Activated CD4-positive, alpha-beta T cell treated with anti-CD3 and anti-CD28 coated beads, Interleukin-2, amount 10 ng/mL, durations not matched to agents 24 days and 14 days (primary cell): ENCODE measurements around the gene GMDS. TPM values are rescaled to one million over a fixed set of nuclear protein-coding genes. Genes with fewer than 3 reads are reported as not detected.

Experiments
- DNase-seq: peaks from one replicate; pipeline ENCODE4 v3.0.0; 2022
- H3K27ac Mint-ChIP-seq: one replicate; pipeline ENCODE4 v1.8.0; 2022; ENCODE audit warnings: mild to moderate bottlenecking, mixed read lengths
- H3K27me3 Mint-ChIP-seq: one replicate; pipeline ENCODE4 v1.8.0; 2022; ENCODE audit warnings: mixed read lengths
- H3K36me3 Mint-ChIP-seq: one replicate; pipeline ENCODE4 v1.8.0; 2022; ENCODE audit warnings: low read depth, mild to moderate bottlenecking, mixed read lengths
- H3K4me1 Mint-ChIP-seq: one replicate; pipeline ENCODE4 v1.8.0; 2021; ENCODE audit warnings: mixed read lengths
- H3K4me3 Mint-ChIP-seq: one replicate; pipeline ENCODE4 v1.8.0; 2022; ENCODE audit warnings: mild to moderate bottlenecking, moderate library complexity, mixed read lengths
- H3K9me3 Mint-ChIP-seq: one replicate; pipeline ENCODE4 v1.8.0; 2021; ENCODE audit warnings: mixed read lengths
- intact Hi-C: fragments of 100-400 bp; cut with micrococcal nuclease; formaldehyde crosslinking; loops from one replicate; pipeline ENCODE4 v1.15.1; 2023
- total RNA-seq: library from RNA; stranded (reverse); gene quantifications from 2 replicates; pipeline ENCODE4 v1.2.3, GENCODE V29; 2022

Gene GMDS
- total RNA-seq, 1 donor from 2014 or later: 47.4 TPM

GRCh38 chr6:2257363-2257762, 12.0 kb upstream of the GMDS start:
- Mint-ChIP-seq H3K9me3 (peaks cover 13% of the 10 kb centered on the region), H3K4me3 (no peak overlapping the region), H3K36me3 (peaks cover 41% of the 10 kb centered on the region), H3K4me1 (no peaks in the 10 kb centered on the region), H3K27ac (no peak overlapping the region), H3K27me3 (no peaks in the 10 kb centered on the region)
- intact Hi-C loops: no loop called here
- no peak for DNase-seq

- H3K4me3 Mint-ChIP-seq: no peak overlapping the region
- peaks cover 48% of the 10 kb centered on the region for H3K36me3 Mint-ChIP-seq
- DNase-seq: no peak
- no peaks in the 10 kb centered on the region for H3K27me3 Mint-ChIP-seq
- H3K4me1 Mint-ChIP-seq: peaks cover 2% of the 10 kb centered on the region
- no peak overlapping the region for H3K27ac Mint-ChIP-seq
- H3K9me3 Mint-ChIP-seq: peaks cover 13% of the 10 kb centered on the region
- intact Hi-C loops: no loop called here
Measured at GRCh38 chr6:2254747-2255146, 9.3 kb upstream of the GMDS start.

GRCh38 chr6:2249126-2249525, 3.7 kb upstream of the GMDS start:
- intact Hi-C loops: loop anchor here (5.0 to 10.0 kb wide), 3 partner anchors 296 to 518 kb away; partner anchors contain the start of gene WRNIP1
- DNase-seq: no peak
- Mint-ChIP-seq H3K4me1 (peaks cover 30% of the 10 kb centered on the region), H3K27ac (no peak overlapping the region), H3K4me3 (no peak overlapping the region), H3K36me3 (peaks cover 32% of the 10 kb centered on the region), H3K27me3 (no peaks in the 10 kb centered on the region), H3K9me3 (peaks cover 6% of the 10 kb centered on the region)

GRCh38 chr6:2247664-2248063, 2.3 kb upstream of the GMDS start:
- intact Hi-C loops: loop anchor here (5.0 to 10.0 kb wide), 3 partner anchors 297 to 520 kb away; partner anchors contain the start of gene WRNIP1

GRCh38 chr6:2245877-2246863, 765 bp upstream of the GMDS start:
- DNase-seq: peak; percentile 80
- Mint-ChIP-seq H3K4me1 (peaks cover 49% of the 10 kb centered on the region), H3K27ac (peak overlapping the region; percentile 95), H3K4me3 (peak overlapping the region; percentile 92), H3K36me3 (peaks cover 20% of the 10 kb centered on the region), H3K27me3 (no peaks in the 10 kb centered on the region), H3K9me3 (no peaks in the 10 kb centered on the region)
- intact Hi-C loops: loop anchor here (5.0 to 10.0 kb wide), 3 partner anchors 299 to 521 kb away; partner anchors contain the start of gene WRNIP1

More at GRCh38 chr6:2247664-2248063, 2.3 kb upstream of the GMDS start:
- no peaks in the 10 kb centered on the region for H3K9me3 Mint-ChIP-seq
- H3K4me1 Mint-ChIP-seq: peaks cover 37% of the 10 kb centered on the region
- no peaks in the 10 kb centered on the region for H3K27me3 Mint-ChIP-seq
- H3K4me3 Mint-ChIP-seq: no peak overlapping the region
- DNase-seq: no peak
- peaks cover 22% of the 10 kb centered on the region for H3K36me3 Mint-ChIP-seq
- H3K27ac Mint-ChIP-seq: no peak overlapping the region

GRCh38 chr6:2244261-2245102, 923 bp downstream of the GMDS start:
- Mint-ChIP-seq H3K36me3 (peaks cover 20% of the 10 kb centered on the region), H3K27me3 (no peaks in the 10 kb centered on the region), H3K27ac (peak overlapping the region; percentile 85), H3K4me1 (peaks cover 58% of the 10 kb centered on the region), H3K4me3 (peak overlapping the region; percentile 93), H3K9me3 (no peaks in the 10 kb centered on the region)
- intact Hi-C loops: loop anchor here (5.0 to 10.0 kb wide), 4 partner anchors 117 to 523 kb away; partner anchors contain the start of gene WRNIP1
- no peak for DNase-seq

- peak overlapping the region; percentile 84 for H3K27ac Mint-ChIP-seq
- no peaks in the 10 kb centered on the region for H3K9me3 Mint-ChIP-seq
- peaks cover 19% of the 10 kb centered on the region for H3K36me3 Mint-ChIP-seq
- peak overlapping the region; percentile 57 for H3K4me3 Mint-ChIP-seq
- DNase-seq: no peak
- intact Hi-C loops: loop anchor here (2.0 to 10.0 kb wide), 3 partner anchors 115 to 302 kb away; no protein-coding TSS in a partner anchor
- no peaks in the 10 kb centered on the region for H3K27me3 Mint-ChIP-seq
- H3K4me1 Mint-ChIP-seq: peaks cover 50% of the 10 kb centered on the region
Measured at GRCh38 chr6:2242311-2242710, 3.1 kb downstream of the GMDS start.

- no peak overlapping the region for H3K4me3 Mint-ChIP-seq
- H3K9me3 Mint-ChIP-seq: no peaks in the 10 kb centered on the region
- peaks cover 41% of the 10 kb centered on the region for H3K4me1 Mint-ChIP-seq
- H3K27me3 Mint-ChIP-seq: no peaks in the 10 kb centered on the region
- peak overlapping the region; percentile 5 for H3K27ac Mint-ChIP-seq
- peaks cover 21% of the 10 kb centered on the region for H3K36me3 Mint-ChIP-seq
- DNase-seq: no peak
- intact Hi-C loops: loop anchor here (5.0 to 10.0 kb wide), 2 partner anchors 114 to 304 kb away; no protein-coding TSS in a partner anchor
Measured at GRCh38 chr6:2240961-2241360, 4.4 kb downstream of the GMDS start.

- peaks cover 13% of the 10 kb centered on the region for H3K36me3 Mint-ChIP-seq
- DNase-seq: no peak
- H3K9me3 Mint-ChIP-seq: no peaks in the 10 kb centered on the region
- no peak overlapping the region for H3K27ac Mint-ChIP-seq
- H3K4me1 Mint-ChIP-seq: peaks cover 30% of the 10 kb centered on the region
- intact Hi-C loops: no loop called here
- no peaks in the 10 kb centered on the region for H3K27me3 Mint-ChIP-seq
- H3K4me3 Mint-ChIP-seq: no peak overlapping the region
Measured at GRCh38 chr6:2237001-2237400, 8.4 kb downstream of the GMDS start.

- DNase-seq: no peak
- Mint-ChIP-seq H3K4me3 (no peak overlapping the region), H3K4me1 (peaks cover 31% of the 10 kb centered on the region), H3K36me3 (peaks cover 10% of the 10 kb centered on the region), H3K9me3 (no peaks in the 10 kb centered on the region), H3K27ac (no peak overlapping the region), H3K27me3 (no peaks in the 10 kb centered on the region)
- intact Hi-C loops: no loop called here
Measured at GRCh38 chr6:2235777-2236495, 9.5 kb downstream of the GMDS start.

- H3K36me3 Mint-ChIP-seq: peaks cover 2% of the 10 kb centered on the region
- intact Hi-C loops: no loop called here
Measured at GRCh38 chr6:2232445-2232844, 13.0 kb downstream of the GMDS start.

GRCh38 chr6:2231438-2231837, 14.0 kb downstream of the GMDS start:
- intact Hi-C loops: no loop called here
- no peak overlapping the region for H3K4me3 Mint-ChIP-seq
- no peaks in the 10 kb centered on the region for H3K27me3 Mint-ChIP-seq
- peaks cover 28% of the 10 kb centered on the region for H3K4me1 Mint-ChIP-seq
- no peak for DNase-seq
- no peaks in the 10 kb centered on the region for H3K9me3 Mint-ChIP-seq
- H3K36me3 Mint-ChIP-seq: peaks cover 2% of the 10 kb centered on the region
- no peak overlapping the region for H3K27ac Mint-ChIP-seq

More at GRCh38 chr6:2232445-2232844, 13.0 kb downstream of the GMDS start:
- Mint-ChIP-seq H3K9me3 (no peaks in the 10 kb centered on the region), H3K27me3 (no peaks in the 10 kb centered on the region), H3K4me3 (no peak overlapping the region), H3K4me1 (peaks cover 30% of the 10 kb centered on the region), H3K27ac (no peak overlapping the region)
- no peak for DNase-seq
